Activated naive CD8-positive, alpha-beta T cell (primary cell): ENCODE measurements around the gene MARK3.

ENCODE experiments used
- H3K27ac Mint-ChIP-seq: one replicate; pipeline ENCODE4 v1.8.0; 2021; ENCODE audit warnings: mixed read lengths
- H3K27me3 Mint-ChIP-seq: one replicate; pipeline ENCODE4 v1.8.0; 2021; ENCODE audit warnings: mixed read lengths
- H3K36me3 Mint-ChIP-seq: one replicate; pipeline ENCODE4 v1.8.0; 2021; ENCODE audit warnings: mixed read lengths
- H3K4me1 Mint-ChIP-seq: one replicate; pipeline ENCODE4 v1.8.0; 2021; ENCODE audit warnings: low read depth, mixed read lengths
- H3K4me3 Mint-ChIP-seq: one replicate; pipeline ENCODE4 v1.8.0; 2021; ENCODE audit warnings: mild to moderate bottlenecking, mixed read lengths
- H3K9me3 Mint-ChIP-seq: one replicate; pipeline ENCODE4 v1.8.0; 2021; ENCODE audit warnings: low read depth, mixed read lengths

Gene MARK3

GRCh38 chr14:103428723-103429556 is 43.7 kb downstream of the MARK3 start:
- H3K36me3 Mint-ChIP-seq = peaks cover 11% of the 10 kb centered on the region
- H3K9me3 Mint-ChIP-seq = no peaks in the 10 kb centered on the region
- peak overlapping the region; percentile 53 for H3K4me3 Mint-ChIP-seq
- peak overlapping the region; percentile 67 for H3K27ac Mint-ChIP-seq
- H3K27me3 Mint-ChIP-seq = no peaks in the 10 kb centered on the region
- H3K4me1 Mint-ChIP-seq = peaks cover 45% of the 10 kb centered on the region

- Mint-ChIP-seq H3K4me3 (no peak overlapping the region), H3K4me1 (peaks cover 49% of the 10 kb centered on the region), H3K27ac (no peak overlapping the region), H3K9me3 (no peaks in the 10 kb centered on the region), H3K27me3 (no peaks in the 10 kb centered on the region), H3K36me3 (peaks cover 9% of the 10 kb centered on the region)
Observed at GRCh38 chr14:103430358-103430757, 45.1 kb downstream of the MARK3 start.

- no peaks in the 10 kb centered on the region for H3K27me3 Mint-ChIP-seq
Observed at GRCh38 chr14:103432627-103433026, 47.4 kb downstream of the MARK3 start.

GRCh38 chr14:103433916-103434563 is 48.8 kb downstream of the MARK3 start:
- no peaks in the 10 kb centered on the region for H3K9me3 Mint-ChIP-seq

More at GRCh38 chr14:103432627-103433026, 47.4 kb downstream of the MARK3 start:
- Mint-ChIP-seq H3K9me3 (no peaks in the 10 kb centered on the region), H3K4me1 (peaks cover 41% of the 10 kb centered on the region), H3K4me3 (no peak overlapping the region), H3K27ac (no peak overlapping the region), H3K36me3 (peaks cover 9% of the 10 kb centered on the region)

GRCh38 chr14:103434868-103435442 is 49.7 kb downstream of the MARK3 start:
- Mint-ChIP-seq H3K27me3 (no peaks in the 10 kb centered on the region), H3K36me3 (peaks cover 11% of the 10 kb centered on the region), H3K9me3 (no peaks in the 10 kb centered on the region), H3K4me3 (no peak overlapping the region), H3K4me1 (peaks cover 27% of the 10 kb centered on the region), H3K27ac (no peak overlapping the region)

More at GRCh38 chr14:103433916-103434563, 48.8 kb downstream of the MARK3 start:
- Mint-ChIP-seq H3K4me3 (no peak overlapping the region), H3K27ac (no peak overlapping the region), H3K36me3 (peaks cover 9% of the 10 kb centered on the region), H3K4me1 (peaks cover 30% of the 10 kb centered on the region), H3K27me3 (no peaks in the 10 kb centered on the region)

- Mint-ChIP-seq H3K4me1 (peaks cover 20% of the 10 kb centered on the region), H3K9me3 (no peaks in the 10 kb centered on the region), H3K4me3 (no peak overlapping the region), H3K36me3 (peaks cover 8% of the 10 kb centered on the region), H3K27ac (no peak overlapping the region), H3K27me3 (no peaks in the 10 kb centered on the region)
Observed at GRCh38 chr14:103436533-103436932, 51.3 kb downstream of the MARK3 start.

GRCh38 chr14:103442288-103442687 is 57.1 kb downstream of the MARK3 start:
- peaks cover 7% of the 10 kb centered on the region for H3K36me3 Mint-ChIP-seq
- no peaks in the 10 kb centered on the region for H3K27me3 Mint-ChIP-seq
- no peaks in the 10 kb centered on the region for H3K9me3 Mint-ChIP-seq
- H3K27ac Mint-ChIP-seq = no peak overlapping the region
- no peak overlapping the region for H3K4me3 Mint-ChIP-seq
- H3K4me1 Mint-ChIP-seq = peaks cover 44% of the 10 kb centered on the region

GRCh38 chr14:103443111-103443510 is 57.9 kb downstream of the MARK3 start:
- Mint-ChIP-seq H3K9me3 (no peaks in the 10 kb centered on the region), H3K27ac (no peak overlapping the region), H3K4me3 (no peak overlapping the region), H3K36me3 (peaks cover 7% of the 10 kb centered on the region), H3K27me3 (no peaks in the 10 kb centered on the region), H3K4me1 (peaks cover 47% of the 10 kb centered on the region)

GRCh38 chr14:103444837-103445524 is 59.8 kb downstream of the MARK3 start:
- Mint-ChIP-seq H3K4me1 (peaks cover 53% of the 10 kb centered on the region), H3K27me3 (no peaks in the 10 kb centered on the region), H3K9me3 (no peaks in the 10 kb centered on the region), H3K36me3 (peaks cover 5% of the 10 kb centered on the region), H3K27ac (no peak overlapping the region), H3K4me3 (no peak overlapping the region)

- Mint-ChIP-seq H3K9me3 (no peaks in the 10 kb centered on the region), H3K4me3 (no peak overlapping the region), H3K27me3 (no peaks in the 10 kb centered on the region), H3K36me3 (peaks cover 5% of the 10 kb centered on the region), H3K27ac (no peak overlapping the region), H3K4me1 (peaks cover 53% of the 10 kb centered on the region)
Observed at GRCh38 chr14:103445806-103446205, 60.6 kb downstream of the MARK3 start.

GRCh38 chr14:103448097-103448496 is 62.9 kb downstream of the MARK3 start:
- no peak overlapping the region for H3K27ac Mint-ChIP-seq

GRCh38 chr14:103449634-103450161 is 64.5 kb downstream of the MARK3 start:
- Mint-ChIP-seq H3K4me1 (peaks cover 41% of the 10 kb centered on the region), H3K4me3 (no peak overlapping the region), H3K27ac (peak overlapping the region; percentile 23), H3K9me3 (no peaks in the 10 kb centered on the region), H3K36me3 (peaks cover 6% of the 10 kb centered on the region), H3K27me3 (no peaks in the 10 kb centered on the region)

More at GRCh38 chr14:103448097-103448496, 62.9 kb downstream of the MARK3 start:
- H3K4me3 Mint-ChIP-seq = no peak overlapping the region
- peaks cover 10% of the 10 kb centered on the region for H3K36me3 Mint-ChIP-seq
- no peaks in the 10 kb centered on the region for H3K27me3 Mint-ChIP-seq
- H3K9me3 Mint-ChIP-seq = no peaks in the 10 kb centered on the region
- peaks cover 49% of the 10 kb centered on the region for H3K4me1 Mint-ChIP-seq

- H3K9me3 Mint-ChIP-seq = no peaks in the 10 kb centered on the region
- peaks cover 34% of the 10 kb centered on the region for H3K4me1 Mint-ChIP-seq
- peaks cover 6% of the 10 kb centered on the region for H3K36me3 Mint-ChIP-seq
- H3K4me3 Mint-ChIP-seq = no peak overlapping the region
- no peaks in the 10 kb centered on the region for H3K27me3 Mint-ChIP-seq
- H3K27ac Mint-ChIP-seq = no peak overlapping the region
Observed at GRCh38 chr14:103450416-103450815, 65.2 kb downstream of the MARK3 start.

GRCh38 chr14:103451401-103451800 is 66.2 kb downstream of the MARK3 start:
- Mint-ChIP-seq H3K27me3 (no peaks in the 10 kb centered on the region), H3K4me1 (peaks cover 31% of the 10 kb centered on the region), H3K4me3 (no peak overlapping the region), H3K27ac (peak overlapping the region; percentile 23), H3K36me3 (peaks cover 6% of the 10 kb centered on the region), H3K9me3 (no peaks in the 10 kb centered on the region)
